Neural cell (in vitro differentiated cells): ENCODE results near the gene OXLD1. TPM values are rescaled to one million over a fixed set of nuclear protein-coding genes. Genes with fewer than 3 reads are reported as not detected.

Experiments
- H2AFZ ChIP-seq: fragments of 200-600, 300-800 bp; sonication (generic), shearing (Covaris generic); 2 replicates; pipeline ENCODE4 v1.6.0; 2014; ENCODE audit warnings: low read depth, mild to moderate bottlenecking, antibody characterized with exemption, low read length, moderate library complexity
- H3F3A ChIP-seq: fragments of 200-600 bp; shearing (Covaris generic); 2 replicates; pipeline ENCODE4 v1.6.1; 2016; ENCODE audit warnings: mild to moderate bottlenecking, moderate library complexity, mixed read lengths, antibody characterized with exemption, low read length; ENCODE audit not compliant: insufficient read depth, poor library complexity, severe bottlenecking
- H3K27ac ChIP-seq: fragments of 200-600, 300-800 bp; sonication (generic), shearing (Covaris generic); 2 replicates; pipeline ENCODE4 v1.5.1; 2014; ENCODE audit warnings: mild to moderate bottlenecking, low read length, moderate library complexity
- H3K27me3 ChIP-seq: fragments of 300-800, 200-600 bp; sonication (generic), shearing (Covaris generic); 2 replicates; pipeline ENCODE4 v1.6.0; 2014; ENCODE audit warnings: mild to moderate bottlenecking, low read depth, low read length, moderate library complexity; ENCODE audit not compliant: insufficient read depth
- H3K36me3 ChIP-seq: fragments of 300-800, 200-600 bp; sonication (generic), shearing (Covaris generic); 2 replicates; pipeline ENCODE4 v1.5.1; 2014; ENCODE audit warnings: mild to moderate bottlenecking, antibody characterized with exemption, low read length, moderate library complexity; ENCODE audit not compliant: insufficient read depth
- H3K4me2 ChIP-seq: fragments of 300-800, 200-600 bp; sonication (generic), shearing (Covaris generic); 2 replicates; pipeline ENCODE4 v1.6.0; 2014; ENCODE audit warnings: mild to moderate bottlenecking, low read length
- H3K4me3 ChIP-seq: fragments of 300-800, 200-600 bp; sonication (generic), shearing (Covaris generic); 2 replicates; pipeline ENCODE4 v1.5.1; 2014; ENCODE audit warnings: mild to moderate bottlenecking, low read length, moderate library complexity
- H3K79me2 ChIP-seq: fragments of 200-600 bp; shearing (Covaris generic); replicated peaks from 2 replicates; pipeline ENCODE4 v1.6.0; 2014; ENCODE audit warnings: mild to moderate bottlenecking, low read length, moderate library complexity; ENCODE audit not compliant: insufficient read depth
- H3K9ac ChIP-seq: fragments of 300-800, 200-600 bp; sonication (generic), shearing (Covaris generic); 2 replicates; pipeline ENCODE4 v1.6.1; 2016; ENCODE audit warnings: mild to moderate bottlenecking, low read length, mixed read lengths
- H3K9me2 ChIP-seq: fragments of 200-600 bp; shearing (Covaris generic); 2 replicates; pipeline ENCODE4 v1.6.1; 2016; ENCODE audit warnings: mild to moderate bottlenecking, low read length, mixed read lengths; ENCODE audit not compliant: insufficient read depth
- H3K9me3 ChIP-seq: fragments of 200-600, 300-800 bp; sonication (generic), shearing (Covaris generic); 2 replicates; pipeline ENCODE4 v1.6.1; 2016; ENCODE audit warnings: mild to moderate bottlenecking, mixed run types, low read length, moderate library complexity, mixed read lengths
- H4K20me1 ChIP-seq: fragments of 200-600 bp; shearing (Covaris generic); 2 replicates; pipeline ENCODE4 v1.6.1; 2016; ENCODE audit warnings: mild to moderate bottlenecking, mixed run types; ENCODE audit not compliant: insufficient read depth
- CTCF ChIP-seq: fragments of 450-650 bp; IDR thresholded peaks from 2 replicates; pipeline ENCODE4 v1.5.1; 2014; ENCODE audit warnings: antibody characterized with exemption, mild to moderate bottlenecking, moderate library complexity; ENCODE audit not compliant: poor library complexity, severe bottlenecking
- EP300 ChIP-seq: fragments of 450-650 bp; conservative IDR thresholded peaks from 2 replicates; pipeline ENCODE4 v1.6.1; 2014; ENCODE audit warnings: antibody characterized with exemption, mild to moderate bottlenecking, moderate library complexity; ENCODE audit not compliant: poor library complexity, severe bottlenecking
- EZH2 ChIP-seq: fragments of 200-600, 300-800 bp; shearing (Covaris generic), sonication (generic); IDR thresholded peaks from 2 replicates; pipeline ENCODE4 v1.6.1; 2014; ENCODE audit warnings: antibody characterized with exemption, low read length, borderline replicate concordance, mild to moderate bottlenecking; ENCODE audit not compliant: insufficient read depth, poor library complexity, severe bottlenecking
- MXI1 ChIP-seq: fragments of 450-650 bp; conservative IDR thresholded peaks from 2 replicates; pipeline ENCODE4 v1.6.1; 2014; ENCODE audit warnings: antibody characterized with exemption, mild to moderate bottlenecking; ENCODE audit not compliant: poor library complexity, severe bottlenecking
- POLR2AphosphoS5 ChIP-seq: IDR thresholded peaks from 2 replicates; pipeline ENCODE4 v1.6.1; 2012
- RAD21 ChIP-seq: fragments of 450-650 bp; conservative IDR thresholded peaks from 2 replicates; pipeline ENCODE4 v1.6.1; 2014; ENCODE audit warnings: antibody characterized with exemption, mild to moderate bottlenecking, moderate library complexity
- REST ChIP-seq: IDR thresholded peaks from 2 replicates; pipeline ENCODE4 v1.6.1; 2012; ENCODE audit warnings: borderline replicate concordance
- SMC3 ChIP-seq: fragments of 450-650 bp; conservative IDR thresholded peaks from 2 replicates; pipeline ENCODE4 v1.6.1; 2014; ENCODE audit warnings: antibody characterized with exemption, mild to moderate bottlenecking, moderate library complexity; ENCODE audit not compliant: poor library complexity
- TAF1 ChIP-seq: IDR thresholded peaks from 2 replicates; pipeline ENCODE4 v1.6.1; 2012; ENCODE audit warnings: low read depth
- polyA plus RNA-seq: library from polyadenylated mRNA; depleted of rRNA; stranded (reverse); fragments of >200 nt; gene quantifications from 2 replicates; pipeline ENCODE4 v1.2.3, GENCODE V29; 2014

Gene OXLD1
- polyA plus RNA-seq, 1 donor from 2014 or later: 61.0 TPM

DNA sequence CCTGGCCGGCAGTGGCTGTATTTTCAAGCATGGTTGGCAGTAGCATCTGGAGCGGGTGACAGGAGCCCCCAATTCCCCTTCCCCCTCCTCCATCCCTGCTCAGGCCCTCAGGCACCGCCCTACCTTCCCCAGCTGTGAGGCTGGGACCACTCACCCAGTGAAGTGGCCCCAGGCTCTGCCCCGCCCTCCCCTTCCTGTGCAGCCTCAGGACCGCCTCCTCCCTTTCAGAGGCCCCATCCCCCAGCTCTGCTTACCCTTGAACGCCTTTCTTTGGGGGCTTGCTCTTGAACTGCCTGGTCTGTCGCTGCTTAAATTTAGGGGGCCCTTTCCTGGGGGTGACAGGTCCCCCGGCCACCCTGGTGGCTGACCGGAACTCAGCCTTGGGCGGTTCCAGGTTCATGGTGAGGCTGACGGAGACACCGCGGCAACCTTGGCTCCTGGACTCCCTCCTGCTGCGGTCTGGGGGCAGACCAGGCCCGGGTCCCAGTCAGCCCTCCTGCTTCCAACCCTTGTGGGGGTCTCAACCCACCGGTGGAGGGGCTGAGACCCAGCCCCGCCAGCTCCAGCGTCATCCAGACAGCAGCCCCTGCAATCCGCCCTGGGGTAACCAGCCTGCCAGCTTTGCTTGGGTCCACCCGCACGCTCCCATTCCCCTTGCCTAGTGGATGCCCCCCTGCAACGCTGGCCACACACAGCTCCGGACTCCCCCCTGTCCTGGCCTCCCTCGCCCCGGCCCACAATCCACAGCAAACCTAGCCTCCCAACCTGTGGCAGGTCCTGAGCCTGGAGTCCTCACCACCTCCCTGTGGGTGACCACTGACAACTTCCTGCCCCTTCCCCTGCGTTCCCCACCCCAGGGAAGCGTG lies 13.3 kb downstream of the OXLD1 start:
- H3K9me2 ChIP-seq: no peaks in the 10 kb centered on the region

GRCh38 chr17:81651692-81652091 lies 14.7 kb downstream of the OXLD1 start:
- Histone ChIP-seq H3K4me3 (no peak overlapping the region), H3K27me3 (peaks cover 11% of the 10 kb centered on the region), H3K9me3 (peaks cover 7% of the 10 kb centered on the region), H3K79me2 (no peaks in the 10 kb centered on the region), H3F3A (no peaks in the 10 kb centered on the region), H3K36me3 (no peaks in the 10 kb centered on the region), H3K4me2 (no peak overlapping the region), H4K20me1 (no peaks in the 10 kb centered on the region), H3K9ac (no peak overlapping the region), H3K9me2 (no peaks in the 10 kb centered on the region), H2AFZ (no peak overlapping the region), H3K27ac (no peak overlapping the region)
- no peak for TF ChIP-seq RAD21
- TF ChIP-seq CTCF: no peak
- no peak for TF ChIP-seq REST
- TF ChIP-seq EP300: no peak
- TF ChIP-seq EZH2: no peak
- TF ChIP-seq TAF1: no peak
- no peak for TF ChIP-seq MXI1
- TF ChIP-seq SMC3: no peak
- no peak for TF ChIP-seq POLR2AphosphoS5

More for the DNA sequence above, 13.3 kb downstream of the OXLD1 start:
- Histone ChIP-seq H3K27ac (no peak overlapping the region), H3K9me3 (peaks cover 7% of the 10 kb centered on the region), H3F3A (no peaks in the 10 kb centered on the region), H3K4me3 (no peak overlapping the region), H3K36me3 (no peaks in the 10 kb centered on the region), H4K20me1 (no peaks in the 10 kb centered on the region), H3K9ac (no peak overlapping the region), H3K79me2 (no peaks in the 10 kb centered on the region), H3K4me2 (no peak overlapping the region), H2AFZ (no peak overlapping the region), H3K27me3 (peaks cover 9% of the 10 kb centered on the region)
- TF ChIP-seq TAF1: no peak
- TF ChIP-seq POLR2AphosphoS5: no peak
- TF ChIP-seq EZH2: no peak
- no peak for TF ChIP-seq SMC3
- no peak for TF ChIP-seq REST
- no peak for TF ChIP-seq EP300
